Immature natural killer cell (primary cell): ENCODE measurements around the gene CRABP2. TPM values are rescaled to one million over a fixed set of nuclear protein-coding genes. Genes with fewer than 3 reads are reported as not detected.

Experiments
- DNase-seq, 3 donors: peaks; one replicate each; pipeline ENCODE4 v3.0.0; 2022; ENCODE audit warnings: mixed read lengths in 1 of 3
- H3K27ac Mint-ChIP-seq, 6 donors: one replicate each; pipeline ENCODE4 v1.8.0; 2020; ENCODE audit warnings: mixed read lengths in 6 of 6, mild to moderate bottlenecking in 5 of 6, inconsistent platforms in 4 of 6, moderate library complexity in 3 of 6
- H3K27me3 Mint-ChIP-seq, 3 donors: one replicate each; pipeline ENCODE4 v1.8.0; 2020 to 2021; ENCODE audit warnings: low read depth in 3 of 3, mild to moderate bottlenecking in 3 of 3, mixed read lengths in 3 of 3, moderate library complexity in 3 of 3, inconsistent platforms in 1 of 3
- H3K36me3 Mint-ChIP-seq, 3 donors: one replicate each; pipeline ENCODE4 v1.8.0; 2020; ENCODE audit warnings: mixed read lengths in 3 of 3, inconsistent platforms in 2 of 3, mild to moderate bottlenecking in 2 of 3
- H3K4me1 Mint-ChIP-seq, 2 donors: one replicate each; pipeline ENCODE4 v1.8.0; 2020; ENCODE audit warnings: inconsistent platforms in 2 of 2, mild to moderate bottlenecking in 2 of 2, mixed read lengths in 2 of 2, moderate library complexity in 1 of 2
- H3K4me3 Mint-ChIP-seq, 5 donors: one replicate each; pipeline ENCODE4 v1.8.0; 2020; ENCODE audit warnings: mild to moderate bottlenecking in 5 of 5, mixed read lengths in 5 of 5, inconsistent platforms in 3 of 5, moderate library complexity in 3 of 5
- H3K9me3 Mint-ChIP-seq, 6 donors: one replicate each; pipeline ENCODE4 v1.8.0; 2020; ENCODE audit warnings: mild to moderate bottlenecking in 6 of 6, mixed read lengths in 6 of 6, inconsistent platforms in 4 of 6, moderate library complexity in 3 of 6
- polyA plus RNA-seq, 3 donors: library from polyadenylated mRNA; unstranded; fragments of 300-500 nt; fragmentation: Illumina TruSeq; gene quantifications; one replicate each; pipeline ENCODE4 v1.2.3, GENCODE V29; 2021

CRABP2 gene
- polyA plus RNA-seq, 3 donors from 2014 or later = not detected

GRCh38 chr1:156671804-156672203 lies 33.6 kb downstream of the CRABP2 start:
- Mint-ChIP-seq H3K36me3 (no peaks in the 10 kb centered on the region), H3K4me1 (no peaks in the 10 kb centered on the region), H3K27me3 (peaks cover 0 to 15% (median 9%) of the 10 kb centered on the region in 3 donors), H3K4me3 (no peak overlapping the region), H3K9me3 (no peaks in the 10 kb centered on the region), H3K27ac (no peak overlapping the region)
- DNase-seq = no peak

DNA sequence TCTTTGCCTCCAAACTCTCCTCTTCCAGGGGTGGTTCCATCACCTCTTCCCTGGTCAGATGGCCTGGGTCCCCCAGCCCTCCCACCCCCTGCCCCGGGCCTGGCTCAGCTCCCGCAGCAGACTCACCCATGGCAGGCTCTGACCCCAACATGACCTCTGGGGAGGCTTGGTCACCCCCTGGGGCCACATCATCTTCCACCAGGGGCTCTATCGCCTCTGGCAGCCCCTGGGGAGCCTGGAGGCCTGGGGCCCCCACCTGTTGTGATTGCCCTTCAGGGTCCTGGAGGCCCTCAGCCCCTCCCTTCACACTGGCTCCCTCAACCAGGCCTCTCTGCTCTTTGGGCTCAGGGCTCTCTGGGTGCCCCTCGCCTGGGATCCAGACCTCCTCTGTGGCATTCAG lies 34.6 kb downstream of the CRABP2 start:
- no peak overlapping the region for H3K27ac Mint-ChIP-seq

DNA sequence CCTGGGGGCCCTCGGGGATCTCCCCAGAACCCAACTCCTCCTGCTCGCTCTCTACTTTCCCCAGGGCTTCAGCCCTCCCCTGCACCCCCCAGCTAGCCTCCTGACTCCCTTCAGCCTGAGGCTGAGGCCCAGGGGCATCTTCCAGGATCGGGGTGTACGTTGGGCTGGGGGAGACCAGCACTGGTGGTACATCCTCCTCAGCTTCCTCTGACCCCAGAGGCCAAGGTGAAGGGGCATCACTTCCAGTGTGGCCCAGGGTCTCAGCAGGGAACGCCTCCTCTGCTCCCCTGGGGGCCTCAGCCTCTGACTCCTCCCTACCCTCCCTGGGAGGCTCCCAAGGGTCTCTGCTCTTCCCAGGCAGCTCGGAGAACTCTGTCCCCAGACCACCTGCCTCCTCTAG lies 35.0 kb downstream of the CRABP2 start:
- no peaks in the 10 kb centered on the region for H3K9me3 Mint-ChIP-seq
- DNase-seq = no peak
- peaks cover 0 to 10% (median 6%) of the 10 kb centered on the region in 3 donors for H3K27me3 Mint-ChIP-seq
- no peak overlapping the region for H3K27ac Mint-ChIP-seq
- no peaks in the 10 kb centered on the region for H3K4me1 Mint-ChIP-seq
- H3K4me3 Mint-ChIP-seq = no peak overlapping the region
- no peaks in the 10 kb centered on the region for H3K36me3 Mint-ChIP-seq

More for the DNA sequence above, 34.6 kb downstream of the CRABP2 start:
- DNase-seq = no peak
- Mint-ChIP-seq H3K27me3 (peaks cover 0 to 10% (median 9%) of the 10 kb centered on the region in 3 donors), H3K4me3 (no peak overlapping the region), H3K9me3 (no peaks in the 10 kb centered on the region), H3K4me1 (no peaks in the 10 kb centered on the region), H3K36me3 (no peaks in the 10 kb centered on the region)

DNA sequence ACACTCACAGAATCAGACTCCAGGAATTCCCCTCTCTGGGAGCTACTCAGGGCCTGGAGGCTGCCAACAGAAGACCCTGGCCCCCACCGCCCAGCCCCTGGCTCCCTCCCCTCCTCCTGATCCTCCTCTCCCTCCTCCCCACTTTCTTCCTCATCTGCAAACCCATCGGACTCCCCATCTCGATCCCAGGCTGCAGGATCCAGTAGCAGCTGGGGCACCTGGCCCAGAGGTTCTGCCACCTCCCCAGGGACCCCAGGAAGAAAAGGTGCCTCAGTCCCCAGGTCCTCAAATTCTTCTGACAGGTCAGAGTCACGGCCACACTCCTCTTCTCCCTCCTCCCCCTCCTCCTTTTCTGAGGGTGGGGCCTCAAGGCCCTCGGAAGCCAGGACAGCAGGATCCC lies 35.6 kb downstream of the CRABP2 start:
- DNase-seq = no peak
- Mint-ChIP-seq H3K4me1 (no peaks in the 10 kb centered on the region), H3K4me3 (no peak overlapping the region), H3K27ac (no peak overlapping the region), H3K36me3 (no peaks in the 10 kb centered on the region), H3K27me3 (peaks cover 0 to 10% (median 3%) of the 10 kb centered on the region in 3 donors), H3K9me3 (no peaks in the 10 kb centered on the region)

DNA sequence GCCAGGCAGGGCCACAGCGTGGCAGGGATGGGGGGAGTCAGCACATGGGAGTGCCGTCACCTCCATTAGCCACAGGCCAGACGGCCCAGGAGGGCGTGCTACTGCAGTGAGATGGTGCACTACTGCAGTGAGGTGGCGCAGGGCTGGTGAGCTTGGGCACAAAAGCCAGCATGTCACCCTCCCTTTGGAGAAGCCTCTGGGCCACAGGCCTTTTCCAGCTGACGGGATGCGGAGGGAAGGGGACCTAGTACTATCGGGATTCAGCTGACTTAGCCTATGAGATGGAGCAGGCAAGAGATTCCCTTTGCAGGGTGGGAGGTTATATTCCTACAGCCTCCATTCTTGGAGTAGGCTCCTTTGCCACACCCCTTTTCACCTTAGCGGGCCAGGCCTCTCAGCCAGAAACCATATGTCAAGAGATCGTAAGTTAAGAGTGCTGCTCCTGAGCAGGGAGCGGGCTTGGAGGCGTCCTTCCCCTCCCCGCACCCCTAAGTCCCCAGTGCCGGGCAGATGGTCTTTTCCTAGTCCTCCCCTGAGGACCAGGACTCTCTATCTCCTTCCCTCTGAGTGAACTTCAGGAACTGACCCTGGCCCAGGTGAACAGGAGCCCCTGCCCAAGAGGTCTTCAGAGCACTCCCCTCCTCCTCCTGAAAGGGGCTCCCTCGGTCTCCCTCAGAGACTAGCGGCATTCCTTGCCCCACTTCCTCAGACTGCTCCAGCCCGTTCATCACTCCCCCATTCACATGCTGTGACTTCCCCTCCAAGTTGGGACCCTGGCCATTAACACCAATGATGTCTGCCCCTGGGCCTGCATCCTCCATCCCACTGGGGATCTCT lies 36.4 kb downstream of the CRABP2 start:
- Mint-ChIP-seq H3K4me1 (no peaks in the 10 kb centered on the region), H3K27ac (no peak overlapping the region), H3K4me3 (no peak overlapping the region), H3K36me3 (no peaks in the 10 kb centered on the region), H3K27me3 (peaks cover 0 to 10% (median 3%) of the 10 kb centered on the region in 3 donors), H3K9me3 (no peaks in the 10 kb centered on the region)
- DNase-seq = no peak

- Mint-ChIP-seq H3K4me1 (no peaks in the 10 kb centered on the region), H3K4me3 (no peak overlapping the region), H3K9me3 (no peaks in the 10 kb centered on the region), H3K36me3 (no peaks in the 10 kb centered on the region), H3K27ac (no peak overlapping the region), H3K27me3 (peaks cover 0 to 10% (median 3%) of the 10 kb centered on the region in 3 donors)
- no peak for DNase-seq
These were observed 37.2 kb downstream of the CRABP2 start for GRCh38 chr1:156667968-156668709.

DNA sequence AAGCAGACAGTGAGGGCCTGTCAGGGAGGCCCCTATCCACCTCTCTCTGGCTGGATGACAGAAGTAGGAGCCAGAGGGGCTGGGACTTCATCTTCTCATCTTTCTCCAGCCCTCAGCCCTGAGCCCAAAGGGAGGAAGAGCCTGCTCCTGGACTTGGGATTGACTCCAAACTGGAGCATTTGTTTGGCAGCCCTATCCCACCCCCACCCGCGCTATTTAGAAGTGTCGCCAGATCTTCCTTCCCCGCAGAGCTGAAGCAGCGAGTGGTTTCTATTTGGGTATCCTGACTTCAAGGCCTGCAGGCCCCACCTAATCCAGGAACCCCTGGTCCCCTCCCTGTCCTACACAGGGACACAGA lies 37.8 kb downstream of the CRABP2 start:
- no peak for DNase-seq
- Mint-ChIP-seq H3K27me3 (peaks cover 0 to 10% (median 3%) of the 10 kb centered on the region in 3 donors), H3K27ac (no peak overlapping the region), H3K4me3 (no peak overlapping the region), H3K4me1 (no peaks in the 10 kb centered on the region), H3K36me3 (no peaks in the 10 kb centered on the region), H3K9me3 (no peaks in the 10 kb centered on the region)

- no peak overlapping the region for H3K27ac Mint-ChIP-seq
- H3K36me3 Mint-ChIP-seq = no peaks in the 10 kb centered on the region
- H3K4me3 Mint-ChIP-seq = no peak overlapping the region
- H3K27me3 Mint-ChIP-seq = peaks cover 0 to 8% (median 3%) of the 10 kb centered on the region in 3 donors
- DNase-seq = no peak
- H3K4me1 Mint-ChIP-seq = peaks cover 0 to 4% of the 10 kb centered on the region in 2 donors
- H3K9me3 Mint-ChIP-seq = no peaks in the 10 kb centered on the region
These were observed 38.3 kb downstream of the CRABP2 start for GRCh38 chr1:156666862-156667609.

- Mint-ChIP-seq H3K27me3 (peaks cover 3 to 11% (median 7%) of the 10 kb centered on the region in 3 donors), H3K9me3 (no peaks in the 10 kb centered on the region), H3K4me1 (peaks cover 11 to 18% of the 10 kb centered on the region in 2 donors), H3K27ac (no peak overlapping the region), H3K4me3 (no peak overlapping the region), H3K36me3 (no peaks in the 10 kb centered on the region)
- no peak for DNase-seq
These were observed 39.8 kb downstream of the CRABP2 start for GRCh38 chr1:156665539-156665938.

DNA sequence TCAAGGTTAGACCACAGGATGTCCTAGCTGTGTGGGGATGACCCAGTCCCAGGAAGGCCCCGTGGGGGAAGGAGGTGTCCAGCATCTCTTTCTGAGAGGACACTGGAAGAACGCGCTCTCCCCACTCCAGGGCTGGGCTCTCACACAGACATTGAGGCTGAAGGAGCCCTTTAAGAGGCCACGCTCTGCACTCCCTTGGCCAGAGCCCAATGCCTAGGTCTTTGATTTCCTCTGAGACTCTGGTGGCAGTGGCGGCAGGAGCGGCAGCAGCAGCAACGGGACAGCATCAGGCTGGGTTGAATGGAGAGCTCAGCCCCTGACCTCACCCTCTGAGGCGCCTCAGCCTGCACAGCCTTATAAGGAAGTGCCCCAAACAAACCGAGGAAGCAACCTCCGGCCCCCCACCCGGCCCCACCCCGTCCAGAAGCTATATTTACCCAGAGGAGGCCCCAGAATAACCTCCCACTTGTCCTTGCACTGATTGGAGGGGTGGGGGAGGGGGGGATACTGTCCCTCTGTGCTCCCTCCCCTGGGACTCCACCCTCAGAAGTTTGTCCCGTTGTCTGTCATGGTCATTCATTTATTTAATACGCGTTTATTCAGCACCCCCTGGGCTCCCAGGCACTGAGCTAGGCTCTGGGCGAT lies 40.5 kb downstream of the CRABP2 start:
- H3K36me3 Mint-ChIP-seq = no peaks in the 10 kb centered on the region
- peaks cover 5 to 14% (median 13%) of the 10 kb centered on the region in 3 donors for H3K27me3 Mint-ChIP-seq
- no peak overlapping the region for H3K4me3 Mint-ChIP-seq
- no peak overlapping the region for H3K27ac Mint-ChIP-seq
- DNase-seq = no peak
- H3K9me3 Mint-ChIP-seq = no peaks in the 10 kb centered on the region
- H3K4me1 Mint-ChIP-seq = peaks cover 18 to 25% of the 10 kb centered on the region in 2 donors

GRCh38 chr1:156664046-156664766 lies 41.2 kb downstream of the CRABP2 start:
- Mint-ChIP-seq H3K4me3 (no peak overlapping the region), H3K36me3 (no peaks in the 10 kb centered on the region), H3K4me1 (peaks cover 25 to 31% of the 10 kb centered on the region in 2 donors), H3K9me3 (no peaks in the 10 kb centered on the region), H3K27me3 (peaks cover 5 to 18% (median 12%) of the 10 kb centered on the region in 3 donors), H3K27ac (no peak overlapping the region)
- DNase-seq = no peak

DNA sequence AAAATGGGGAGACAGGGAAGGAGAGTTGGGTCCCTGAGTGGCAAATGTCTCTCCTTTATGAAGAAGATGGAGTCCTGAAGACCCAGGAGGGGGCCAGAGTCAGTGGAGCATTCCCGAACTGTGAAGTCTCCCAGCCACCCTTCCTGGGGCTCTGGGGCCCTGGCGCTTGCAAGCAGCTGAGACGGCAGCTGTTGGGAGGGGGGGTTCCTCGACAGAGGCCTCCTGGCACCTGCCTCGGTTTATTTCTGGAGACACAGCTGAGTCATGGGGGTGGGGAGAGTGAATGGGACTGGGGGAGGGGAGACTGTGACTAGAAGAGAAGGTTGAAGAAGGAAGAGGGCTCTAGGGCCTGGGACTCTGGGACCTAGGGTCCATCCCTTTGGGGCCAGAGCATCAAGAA lies 42.2 kb downstream of the CRABP2 start:
- no peak for DNase-seq
- Mint-ChIP-seq H3K4me1 (peaks cover 35 to 42% of the 10 kb centered on the region in 2 donors), H3K27me3 (peaks cover 5 to 18% (median 14%) of the 10 kb centered on the region in 3 donors), H3K27ac (peak overlapping the region in 1 of 6 donors; percentile 32), H3K4me3 (no peak overlapping the region), H3K36me3 (no peaks in the 10 kb centered on the region), H3K9me3 (no peaks in the 10 kb centered on the region)

DNA sequence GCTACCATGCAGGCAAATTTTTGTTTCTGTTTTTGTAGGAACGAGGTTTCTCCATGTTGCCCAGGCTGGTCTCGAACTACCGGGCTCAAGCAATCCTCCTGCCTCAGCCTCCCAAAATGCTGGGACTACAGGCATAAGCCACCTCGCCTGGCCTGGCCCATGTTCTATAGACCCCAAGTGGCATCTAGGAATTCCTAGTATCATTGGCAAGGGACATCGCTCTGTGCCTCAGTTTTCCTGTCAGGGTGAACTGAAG lies 42.7 kb downstream of the CRABP2 start:
- no peak overlapping the region for H3K4me3 Mint-ChIP-seq
- no peaks in the 10 kb centered on the region for H3K9me3 Mint-ChIP-seq
- no peak for DNase-seq
- H3K27me3 Mint-ChIP-seq = peaks cover 5 to 18% (median 17%) of the 10 kb centered on the region in 3 donors
- peak overlapping the region in 2 of 6 donors; percentile 32 to 73 for H3K27ac Mint-ChIP-seq
- H3K4me1 Mint-ChIP-seq = peaks cover 39 to 45% of the 10 kb centered on the region in 2 donors
- H3K36me3 Mint-ChIP-seq = no peaks in the 10 kb centered on the region
